Prostate gland (tissue), 2 donors: ENCODE data around the gene HEATR5B. TPM values are rescaled to one million over a fixed set of nuclear protein-coding genes. Genes with fewer than 3 reads are reported as not detected.

ENCODE experiments used
- DNase-seq: peaks from one replicate; pipeline ENCODE4 v3.0.0-alpha.2; 2019; ENCODE audit warnings: low spot score
- H3K27ac ChIP-seq, 2 donors: fragments of 200-600 bp; sonication (generic); 2 replicates each; pipeline ENCODE4 v1.5.1; 2017 to 2019
- H3K27me3 ChIP-seq: fragments of 200-600 bp; sonication (generic); replicated peaks from 2 replicates; pipeline ENCODE4 v1.5.1; 2019; ENCODE audit not compliant: insufficient read depth
- H3K36me3 ChIP-seq, 2 donors: fragments of 200-600 bp; sonication (generic); 1 replicate in 1 of 2; 2 replicates in 1 of 2; pipeline versions ENCODE4 v1.5.1 to v1.8.1; 2017 to 2019
- H3K4me1 ChIP-seq: fragments of 200-600 bp; sonication (generic); replicated peaks from 2 replicates; pipeline ENCODE4 v1.5.1; 2019
- H3K4me3 ChIP-seq, 2 donors: fragments of 200-600 bp; sonication (generic); 2 replicates each; pipeline ENCODE4 v1.5.1; 2017 to 2019
- H3K9me3 ChIP-seq: fragments of 200-600 bp; sonication (generic); 2 replicates; pipeline ENCODE4 v1.5.1; 2017
- POLR2A ChIP-seq: fragments of 450-650 bp; IDR thresholded peaks from one replicate; pipeline ENCODE4 v1.6.1; 2016; ENCODE audit warnings: antibody characterized with exemption, mild to moderate bottlenecking
- POLR2AphosphoS5 ChIP-seq: sonication (generic); formaldehyde crosslinking; IDR thresholded peaks from one replicate; pipeline ENCODE4 v1.6.1; 2017; ENCODE audit warnings: antibody characterized with exemption
- WGBS: methylation state at CpG from one replicate; pipeline ENCODE4 v1.1.5; 2018; 5-methylcytosine and 5-hydroxymethylcytosine counted together
- intact Hi-C: fragments of 100-400 bp; cut with DNase I; formaldehyde crosslinking; loops from one replicate; pipeline ENCODE4 v1.14.2; 2022
- total RNA-seq, 2 donors: library from RNA; depleted of rRNA; stranded (reverse); fragments of >200 nt; gene quantifications; one replicate each; pipeline ENCODE4 v1.1.0, GENCODE V29; 2016
- TF ChIP-seq, protein P1 (sequence below), 4 experiments: fragments of 200-600 bp in 2 of 4; fragments of 450-650 bp in 2 of 4; sonication (generic) in 2 of 4; IDR thresholded peaks; 1 replicate in 3 of 4; 2 replicates in 1 of 4; pipeline ENCODE4 v1.5.1; 2016 to 2019; ENCODE audit warnings: antibody characterized with exemption in 4 of 4, mild to moderate bottlenecking in 2 of 4, moderate library complexity in 2 of 4

Gene HEATR5B
- total RNA-seq, 2 donors from 2014 or later = 31.1 to 37.4 TPM

DNA sequence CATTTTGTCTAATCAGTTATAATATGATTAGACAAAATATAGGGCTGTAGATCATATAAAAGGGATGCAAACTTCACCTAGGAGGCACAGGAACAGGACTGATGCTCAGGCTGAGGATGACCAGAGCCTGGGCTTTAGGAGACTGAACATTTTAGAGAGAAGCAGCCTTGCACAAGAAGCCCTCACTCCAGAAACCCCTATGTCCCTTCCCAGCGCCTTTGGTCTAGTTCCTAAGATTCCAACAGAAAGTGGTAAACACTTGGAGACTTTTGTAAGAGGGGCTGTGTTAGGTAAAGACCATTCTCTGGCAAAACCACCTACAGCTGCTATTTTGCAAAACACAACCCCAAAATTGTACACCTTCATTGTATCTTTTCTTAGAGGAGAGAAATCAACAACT is 33.4 kb upstream of the HEATR5B start:
- intact Hi-C loops = no loop called here
- H3K4me3 ChIP-seq = no peak overlapping the region
- no peak for DNase-seq
- no peaks in the 10 kb centered on the region for H3K4me1 ChIP-seq
- no peaks in the 10 kb centered on the region for H3K27me3 ChIP-seq
- WGBS = 82% methylated on average over 1 of the region's 1 CpG
- no peak overlapping the region for H3K27ac ChIP-seq
- TF ChIP-seq POLR2A = no peak
- no peak for TF ChIP-seq POLR2AphosphoS5
- TF ChIP-seq, protein P1, sequence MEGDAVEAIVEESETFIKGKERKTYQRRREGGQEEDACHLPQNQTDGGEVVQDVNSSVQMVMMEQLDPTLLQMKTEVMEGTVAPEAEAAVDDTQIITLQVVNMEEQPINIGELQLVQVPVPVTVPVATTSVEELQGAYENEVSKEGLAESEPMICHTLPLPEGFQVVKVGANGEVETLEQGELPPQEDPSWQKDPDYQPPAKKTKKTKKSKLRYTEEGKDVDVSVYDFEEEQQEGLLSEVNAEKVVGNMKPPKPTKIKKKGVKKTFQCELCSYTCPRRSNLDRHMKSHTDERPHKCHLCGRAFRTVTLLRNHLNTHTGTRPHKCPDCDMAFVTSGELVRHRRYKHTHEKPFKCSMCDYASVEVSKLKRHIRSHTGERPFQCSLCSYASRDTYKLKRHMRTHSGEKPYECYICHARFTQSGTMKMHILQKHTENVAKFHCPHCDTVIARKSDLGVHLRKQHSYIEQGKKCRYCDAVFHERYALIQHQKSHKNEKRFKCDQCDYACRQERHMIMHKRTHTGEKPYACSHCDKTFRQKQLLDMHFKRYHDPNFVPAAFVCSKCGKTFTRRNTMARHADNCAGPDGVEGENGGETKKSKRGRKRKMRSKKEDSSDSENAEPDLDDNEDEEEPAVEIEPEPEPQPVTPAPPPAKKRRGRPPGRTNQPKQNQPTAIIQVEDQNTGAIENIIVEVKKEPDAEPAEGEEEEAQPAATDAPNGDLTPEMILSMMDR (IDR thresholded peaks at IDR 0.05) = no peak
- peaks cover 0 to 2% of the 10 kb centered on the region in 2 donors for H3K36me3 ChIP-seq
- no peaks in the 10 kb centered on the region for H3K9me3 ChIP-seq

DNA sequence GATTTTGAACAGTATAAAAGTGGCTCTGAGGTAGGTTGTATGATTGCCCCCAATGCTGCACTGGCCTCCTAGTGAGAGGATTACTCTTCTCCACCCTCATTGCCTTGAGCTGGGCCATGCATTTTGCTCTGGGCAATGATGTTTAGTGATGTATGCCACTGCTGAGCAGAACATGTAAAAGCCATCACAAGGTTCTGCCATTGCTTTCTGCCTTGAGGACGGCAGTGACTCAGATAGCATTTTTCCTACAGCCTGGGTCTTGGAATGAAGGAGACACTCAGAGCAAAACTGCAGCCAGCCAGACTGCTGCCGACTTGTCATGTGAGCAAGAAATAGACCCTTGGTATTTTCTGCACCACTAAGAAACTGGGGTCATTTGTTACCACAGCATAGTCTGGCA is 27.8 kb upstream of the HEATR5B start:
- H3K4me1 ChIP-seq = no peaks in the 10 kb centered on the region
- 67% methylated on average over 2 of the region's 2 CpGs for WGBS
- no peaks in the 10 kb centered on the region for H3K9me3 ChIP-seq
- intact Hi-C loops = no loop called here
- no peak overlapping the region for H3K4me3 ChIP-seq
- no peak overlapping the region for H3K27ac ChIP-seq
- no peaks in the 10 kb centered on the region for H3K27me3 ChIP-seq
- TF ChIP-seq, protein P1 (IDR thresholded peaks at IDR 0.05) = no peak
- TF ChIP-seq POLR2A = no peak
- TF ChIP-seq POLR2AphosphoS5 = no peak
- peaks cover 0 to 4% of the 10 kb centered on the region in 2 donors for H3K36me3 ChIP-seq
- no peak for DNase-seq

DNA sequence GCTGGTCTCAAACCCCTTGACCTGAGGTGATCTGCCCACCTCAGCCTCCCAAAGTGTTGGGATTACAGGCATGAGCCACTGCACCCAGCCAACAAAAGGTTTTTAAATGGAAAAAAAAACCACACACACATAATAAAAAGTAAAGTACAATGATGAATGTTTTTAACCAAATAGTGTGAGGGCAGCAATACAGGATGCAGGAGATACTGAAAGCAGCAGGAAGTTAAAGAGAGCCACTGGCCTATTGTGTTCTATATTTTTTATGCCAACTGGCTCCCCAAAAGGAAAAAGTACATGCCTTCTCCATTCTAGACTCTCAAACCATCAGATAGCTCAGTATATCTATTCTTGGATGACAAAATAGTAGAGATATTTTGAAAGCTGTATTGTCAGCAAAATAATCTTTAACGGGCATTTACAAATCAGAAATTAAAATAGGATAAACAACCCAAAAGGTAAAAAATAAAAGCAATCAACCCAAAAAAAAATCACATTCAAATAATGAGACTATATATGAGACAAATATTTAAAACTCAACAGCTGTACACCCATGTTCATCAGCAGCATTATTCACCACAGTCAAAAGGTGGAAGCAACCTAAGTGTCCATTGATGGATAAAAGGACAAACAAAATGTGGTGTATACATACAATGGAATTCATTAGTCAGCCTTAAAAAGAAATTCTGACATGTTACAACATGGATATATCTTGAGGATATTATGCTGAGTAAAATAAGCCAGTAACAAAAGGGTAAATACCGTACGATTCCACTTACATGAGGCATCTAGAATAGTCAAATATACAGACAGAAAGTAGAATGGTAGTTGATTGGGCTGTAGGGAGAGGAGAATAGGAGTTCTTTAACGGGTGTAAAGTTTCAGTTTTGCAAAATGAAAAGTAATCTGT is 26.4 kb upstream of the HEATR5B start:
- DNase-seq = no peak
- no peaks in the 10 kb centered on the region for H3K27me3 ChIP-seq
- peaks cover 0 to 4% of the 10 kb centered on the region in 2 donors for H3K36me3 ChIP-seq
- 95% methylated on average over 4 of the region's 4 CpGs for WGBS
- H3K27ac ChIP-seq = no peak overlapping the region
- intact Hi-C loops = no loop called here
- H3K4me1 ChIP-seq = no peaks in the 10 kb centered on the region
- no peak for TF ChIP-seq POLR2AphosphoS5
- TF ChIP-seq POLR2A = no peak
- TF ChIP-seq, protein P1 (IDR thresholded peaks at IDR 0.05) = no peak
- H3K4me3 ChIP-seq = no peak overlapping the region
- no peaks in the 10 kb centered on the region for H3K9me3 ChIP-seq

DNA sequence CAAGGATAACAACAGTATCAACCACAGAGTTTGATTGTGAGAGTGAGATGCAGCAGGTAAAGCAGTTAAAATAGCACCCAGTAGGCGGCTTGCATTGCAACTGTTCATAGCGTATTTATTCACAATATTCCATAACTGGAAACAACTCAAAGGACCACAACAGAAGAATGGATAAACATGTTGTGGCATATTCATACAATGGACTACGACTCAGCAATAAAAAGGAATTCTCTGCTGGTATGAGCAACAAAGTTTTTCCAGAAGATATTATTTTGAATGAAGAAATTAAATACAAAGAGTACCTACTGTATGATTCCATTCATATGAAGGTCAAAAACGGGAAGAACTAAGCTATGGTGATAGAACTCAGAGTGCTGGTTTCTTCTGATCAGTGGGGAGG is 25.4 kb upstream of the HEATR5B start:
- Histone ChIP-seq H3K9me3 (no peaks in the 10 kb centered on the region), H3K36me3 (peaks cover 0 to 4% of the 10 kb centered on the region in 2 donors), H3K4me3 (no peak overlapping the region), H3K27ac (no peak overlapping the region), H3K4me1 (no peaks in the 10 kb centered on the region), H3K27me3 (no peaks in the 10 kb centered on the region)
- no peak for DNase-seq
- intact Hi-C loops = no loop called here
- WGBS = 92% methylated on average over 4 of the region's 4 CpGs
- TF ChIP-seq, protein P1 (IDR thresholded peaks at IDR 0.05) = no peak
- TF ChIP-seq POLR2A (no peak), POLR2AphosphoS5 (no peak)

DNA sequence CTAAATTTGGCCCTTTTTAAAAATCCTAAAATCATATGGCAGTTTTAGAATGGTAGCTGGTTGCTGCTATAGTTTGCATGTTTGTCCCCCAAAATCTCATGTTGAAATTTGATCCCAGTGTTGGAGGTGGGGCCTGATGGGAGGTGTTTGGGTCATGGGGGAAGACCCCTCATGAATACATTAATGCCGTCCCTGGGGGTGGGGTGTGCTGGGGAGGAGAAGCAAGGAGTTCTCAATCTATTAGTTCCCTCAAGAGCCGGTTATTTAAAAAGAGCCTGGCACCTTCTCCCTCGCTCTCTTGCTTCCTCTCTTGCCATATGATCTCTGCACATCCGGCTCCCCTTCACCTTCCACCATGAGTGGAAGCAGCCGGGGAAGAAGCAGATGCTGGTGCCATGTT is 21.0 kb upstream of the HEATR5B start:
- Histone ChIP-seq H3K9me3 (no peaks in the 10 kb centered on the region), H3K27ac (no peak overlapping the region), H3K36me3 (peaks cover 0 to 4% of the 10 kb centered on the region in 2 donors), H3K4me3 (no peak overlapping the region), H3K27me3 (no peaks in the 10 kb centered on the region), H3K4me1 (no peaks in the 10 kb centered on the region)
- WGBS = 79% methylated on average over 5 of the region's 5 CpGs
- intact Hi-C loops = no loop called here
- no peak for DNase-seq
- no peak for TF ChIP-seq POLR2A
- no peak for TF ChIP-seq POLR2AphosphoS5
- TF ChIP-seq, protein P1 (IDR thresholded peaks at IDR 0.05) = no peak
